GM19193 (cell line): ENCODE measurements around the gene ATP8B1.

Experiments
- POLR2A ChIP-seq: IDR thresholded peaks from 4 replicates; pipeline ENCODE4 v1.6.1; 2011; ENCODE audit not compliant: insufficient read depth, insufficient read length; ENCODE audit errors: extremely low read depth

The ATP8B1 gene

DNA sequence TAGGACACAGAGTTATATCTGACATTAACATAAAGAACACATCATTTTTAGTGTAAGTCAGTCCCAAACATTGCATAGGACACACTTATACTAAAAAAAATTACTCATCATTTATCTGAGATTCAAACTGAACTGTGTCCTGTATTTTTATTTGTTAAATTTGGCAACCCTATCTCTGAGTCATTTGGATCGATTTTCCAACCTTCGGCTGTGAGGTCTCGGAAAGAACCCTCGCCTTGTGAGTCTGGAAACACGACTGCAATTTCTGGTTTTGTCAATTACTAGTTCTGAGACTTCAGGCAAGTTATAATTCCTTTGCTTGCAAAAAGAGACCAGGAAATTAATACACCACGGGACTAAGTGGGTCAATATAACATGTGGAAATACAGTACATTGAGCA lies 14.0 kb downstream of the ATP8B1 start:
- no peak for TF ChIP-seq POLR2A

GRCh38 chr18:57787068-57787685 lies 15.9 kb downstream of the ATP8B1 start:
- TF ChIP-seq POLR2A = no peak

DNA sequence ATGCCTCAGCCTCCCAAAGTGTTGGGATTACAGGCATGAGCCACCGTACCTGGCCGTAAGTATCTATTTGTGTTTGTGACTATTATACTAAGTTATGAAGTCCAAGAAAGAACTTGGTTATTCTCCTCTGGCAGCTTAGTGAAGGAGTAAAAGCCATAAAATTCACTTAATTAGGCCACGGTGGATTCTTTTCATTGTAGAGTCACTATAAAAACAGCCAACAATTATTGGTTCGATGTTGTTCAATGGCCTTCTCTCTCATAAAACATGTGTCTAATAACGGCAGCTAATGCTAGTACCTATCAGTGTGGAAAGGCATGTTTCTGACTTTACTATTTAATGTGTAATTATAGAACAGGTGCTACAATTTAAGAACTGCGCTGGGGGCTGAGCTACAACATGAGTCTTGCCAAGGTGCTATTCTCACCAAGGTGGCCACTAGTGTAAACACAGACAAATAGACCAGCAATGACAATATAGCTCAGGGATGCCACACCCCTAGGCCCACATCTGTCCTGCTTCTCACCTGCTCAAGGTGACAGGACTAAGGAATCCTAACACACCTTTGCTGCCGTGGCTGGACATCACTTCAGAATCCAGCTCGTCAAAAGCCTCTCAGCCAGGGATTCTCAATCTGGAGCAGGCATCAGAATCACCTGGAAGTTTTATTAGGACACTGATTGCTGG lies 17.2 kb downstream of the ATP8B1 start:
- TF ChIP-seq POLR2A = no peak

DNA sequence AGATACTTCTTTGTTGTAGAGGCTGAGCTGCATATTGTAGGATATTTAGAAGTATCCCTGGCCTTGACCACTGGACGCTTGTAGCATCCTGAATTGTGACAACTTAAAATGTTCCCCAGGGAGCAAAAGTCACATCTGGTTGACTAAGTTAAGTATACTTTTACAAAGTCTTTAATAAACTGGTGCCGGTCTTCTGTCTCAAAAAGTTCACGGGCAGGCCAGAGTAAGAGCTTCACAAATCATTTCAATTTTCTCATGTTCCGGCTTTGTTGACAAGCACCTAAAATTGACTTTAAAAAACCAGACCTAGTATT lies 18.4 kb downstream of the ATP8B1 start:
- TF ChIP-seq POLR2A = no peak

- no peak for TF ChIP-seq POLR2A
Observed at GRCh38 chr18:57784034-57784800, 18.9 kb downstream of the ATP8B1 start.

DNA sequence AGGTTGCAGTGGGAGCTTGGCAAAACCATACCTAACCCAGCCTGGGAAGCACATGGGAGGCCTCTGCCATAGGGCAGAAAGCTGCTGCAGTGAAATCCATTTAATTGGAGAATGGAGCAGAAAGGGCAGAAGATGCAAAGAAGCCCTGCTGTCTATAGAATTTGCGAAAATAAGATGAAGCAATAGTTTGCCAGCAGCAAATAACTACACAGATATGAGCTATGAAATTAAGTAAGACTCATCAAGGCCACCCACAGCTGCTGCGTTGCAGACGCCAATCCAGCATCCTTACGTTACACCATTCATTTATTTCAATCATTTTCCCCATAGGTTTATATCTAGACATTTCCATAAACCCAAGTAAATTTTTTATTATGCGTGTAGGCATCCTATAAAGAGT lies 21.1 kb downstream of the ATP8B1 start:
- no peak for TF ChIP-seq POLR2A

DNA sequence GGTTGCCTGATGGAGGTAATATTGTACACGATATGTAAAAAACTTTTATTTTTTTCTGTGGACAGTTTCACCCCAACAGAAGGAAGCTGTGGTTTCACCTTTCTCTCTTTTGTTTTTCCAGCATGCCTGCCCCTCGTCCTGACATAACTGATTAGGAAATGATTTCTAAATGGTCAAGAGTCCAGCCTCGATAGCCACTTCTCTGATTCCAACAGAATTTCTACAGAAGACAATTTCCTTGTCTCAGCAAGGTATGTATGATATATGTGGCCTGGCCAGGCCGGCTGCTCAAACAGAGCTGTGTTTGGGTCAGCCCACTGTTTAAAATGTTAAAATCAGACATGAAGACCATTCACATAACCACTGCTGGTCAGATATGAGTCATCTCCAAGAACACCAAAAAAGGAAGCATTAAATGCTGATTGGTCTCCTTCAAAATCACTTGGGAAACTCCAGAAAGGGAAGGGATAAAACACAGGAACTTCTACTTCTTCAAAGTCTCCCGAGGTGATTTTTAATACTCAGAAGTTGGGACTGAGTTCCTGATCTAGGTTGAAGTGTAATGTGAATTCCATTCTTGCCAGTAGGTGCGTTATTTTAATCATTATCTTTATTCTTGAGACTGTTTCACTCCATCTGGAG lies 22.3 kb downstream of the ATP8B1 start:
- no peak for TF ChIP-seq POLR2A

DNA sequence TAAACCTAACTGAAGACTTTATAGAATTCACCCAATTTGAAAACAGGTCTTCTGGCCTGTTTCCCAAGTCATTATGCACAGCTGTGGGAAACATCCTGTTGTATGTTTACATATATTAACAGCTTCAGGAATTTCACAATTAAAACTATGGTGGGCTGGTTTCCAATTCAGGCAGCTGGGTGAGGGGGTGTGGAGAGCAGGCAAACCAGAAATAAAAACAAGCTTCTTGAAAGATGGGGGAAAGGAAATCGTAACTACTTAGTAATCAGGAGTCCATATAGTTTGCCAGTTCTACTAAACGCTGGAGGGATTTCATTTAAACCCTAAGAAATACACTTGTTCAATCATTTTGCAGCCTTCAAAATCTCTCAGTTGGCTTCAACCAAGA lies 22.8 kb downstream of the ATP8B1 start:
- no peak for TF ChIP-seq POLR2A

DNA sequence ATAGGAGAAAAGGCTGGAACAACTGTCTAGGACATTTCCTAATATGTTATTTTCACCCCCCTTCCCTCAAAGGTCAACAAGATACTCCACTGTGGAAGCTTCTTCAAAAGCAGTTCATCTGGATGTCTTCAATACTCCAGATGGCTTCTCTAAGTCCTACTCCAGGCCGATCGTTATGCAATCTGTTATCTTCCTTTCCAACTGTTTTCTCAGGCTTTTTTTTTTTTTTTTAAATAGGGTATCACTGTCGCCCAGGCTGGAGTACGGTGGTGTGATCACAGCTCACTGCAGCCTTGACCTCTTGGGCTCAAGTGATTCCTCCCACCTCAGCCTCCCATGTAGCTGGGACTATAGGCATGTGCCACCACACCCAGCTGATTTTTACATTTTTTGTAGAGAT lies 26.3 kb downstream of the ATP8B1 start:
- no peak for TF ChIP-seq POLR2A

- TF ChIP-seq POLR2A = no peak
Observed at GRCh38 chr18:57776354-57776753, 26.8 kb downstream of the ATP8B1 start.

- TF ChIP-seq POLR2A = no peak
Observed at GRCh38 chr18:57775937-57776336, 27.2 kb downstream of the ATP8B1 start.

DNA sequence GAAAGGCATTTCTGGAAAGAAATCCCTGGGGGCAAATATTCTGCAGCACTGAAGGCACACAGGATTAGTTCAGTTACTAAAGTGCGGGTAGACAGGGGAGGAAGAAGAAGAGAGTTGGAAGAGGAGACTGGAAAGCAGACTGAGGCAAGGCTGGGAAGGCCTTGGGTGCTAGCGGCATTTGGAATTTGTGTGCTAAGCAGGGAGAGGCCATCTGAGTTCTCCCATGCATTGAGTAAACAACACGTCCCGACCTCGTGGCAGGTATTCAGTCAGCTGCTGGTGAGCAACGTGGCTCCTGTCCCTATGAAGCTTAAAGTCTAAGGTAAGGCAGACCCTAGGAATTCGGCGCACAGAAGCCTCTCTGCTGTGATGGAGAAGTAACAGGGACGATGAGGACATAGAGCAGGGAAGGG lies 30.7 kb downstream of the ATP8B1 start:
- no peak for TF ChIP-seq POLR2A

- TF ChIP-seq POLR2A = no peak
Observed at GRCh38 chr18:57771626-57772025, 31.5 kb downstream of the ATP8B1 start.

GRCh38 chr18:57771193-57771592 lies 31.9 kb downstream of the ATP8B1 start:
- no peak for TF ChIP-seq POLR2A

GRCh38 chr18:57768537-57769326 lies 34.4 kb downstream of the ATP8B1 start:
- no peak for TF ChIP-seq POLR2A
